IPS-18a (cell line): Measurements from ENCODE around the gene FAM83C.

ENCODE experiments used
- H3K27ac ChIP-seq: one replicate; pipeline ENCODE4 v1.5.1; 2013; ENCODE audit warnings: low read length
- H3K27me3 ChIP-seq: one replicate; pipeline ENCODE4 v1.6.1; 2013; ENCODE audit warnings: mild to moderate bottlenecking, low read length; ENCODE audit not compliant: control insufficient read depth, insufficient read depth
- H3K36me3 ChIP-seq: one replicate; pipeline ENCODE4 v1.6.1; 2013; ENCODE audit warnings: low read depth, low read length; ENCODE audit not compliant: control insufficient read depth
- H3K4me1 ChIP-seq: one replicate; pipeline ENCODE4 v1.6.1; 2013; ENCODE audit warnings: low read depth, low read length; ENCODE audit not compliant: control insufficient read depth
- H3K4me3 ChIP-seq: one replicate; pipeline ENCODE4 v1.5.1; 2013; ENCODE audit warnings: low read length
- H3K9ac ChIP-seq: one replicate; pipeline ENCODE4 v1.6.1; 2013; ENCODE audit warnings: mild to moderate bottlenecking, low read length, moderate library complexity
- H3K9me3 ChIP-seq: one replicate; pipeline ENCODE4 v1.6.1; 2013; ENCODE audit warnings: low read depth, low read length; ENCODE audit not compliant: control insufficient read depth

FAM83C gene

GRCh38 chr20:35252037-35252461, 40.2 kb downstream of the FAM83C start:
- no peaks in the 10 kb centered on the region for H3K9me3 ChIP-seq
- H3K36me3 ChIP-seq = no peaks in the 10 kb centered on the region
- peaks cover 6% of the 10 kb centered on the region for H3K4me1 ChIP-seq
- no peak overlapping the region for H3K9ac ChIP-seq
- H3K4me3 ChIP-seq = no peak overlapping the region
- no peak overlapping the region for H3K27ac ChIP-seq
- no peaks in the 10 kb centered on the region for H3K27me3 ChIP-seq

- H3K9me3 ChIP-seq = no peaks in the 10 kb centered on the region
Measured at GRCh38 chr20:35251613-35251940, 40.6 kb downstream of the FAM83C start.

GRCh38 chr20:35248641-35249475, 43.4 kb downstream of the FAM83C start:
- Histone ChIP-seq H3K9ac (no peak overlapping the region), H3K36me3 (no peaks in the 10 kb centered on the region), H3K27me3 (no peaks in the 10 kb centered on the region), H3K9me3 (no peaks in the 10 kb centered on the region), H3K4me3 (no peak overlapping the region), H3K4me1 (peaks cover 6% of the 10 kb centered on the region), H3K27ac (no peak overlapping the region)

More at GRCh38 chr20:35251613-35251940, 40.6 kb downstream of the FAM83C start:
- Histone ChIP-seq H3K36me3 (no peaks in the 10 kb centered on the region), H3K4me1 (peaks cover 6% of the 10 kb centered on the region), H3K4me3 (no peak overlapping the region), H3K27ac (no peak overlapping the region), H3K9ac (no peak overlapping the region), H3K27me3 (no peaks in the 10 kb centered on the region)

- H3K27me3 ChIP-seq = no peaks in the 10 kb centered on the region
- no peak overlapping the region for H3K9ac ChIP-seq
- no peak overlapping the region for H3K4me3 ChIP-seq
- H3K9me3 ChIP-seq = no peaks in the 10 kb centered on the region
- H3K27ac ChIP-seq = no peak overlapping the region
- no peaks in the 10 kb centered on the region for H3K36me3 ChIP-seq
- H3K4me1 ChIP-seq = peaks cover 6% of the 10 kb centered on the region
Measured at GRCh38 chr20:35246723-35247122, 45.5 kb downstream of the FAM83C start.

- Histone ChIP-seq H3K4me3 (no peak overlapping the region), H3K4me1 (no peaks in the 10 kb centered on the region), H3K36me3 (no peaks in the 10 kb centered on the region), H3K9ac (no peak overlapping the region), H3K9me3 (no peaks in the 10 kb centered on the region), H3K27ac (no peak overlapping the region), H3K27me3 (no peaks in the 10 kb centered on the region)
Measured at GRCh38 chr20:35243986-35244385, 48.2 kb downstream of the FAM83C start.

- Histone ChIP-seq H3K27ac (no peak overlapping the region), H3K9ac (no peak overlapping the region), H3K4me3 (no peak overlapping the region), H3K27me3 (no peaks in the 10 kb centered on the region), H3K36me3 (no peaks in the 10 kb centered on the region), H3K9me3 (no peaks in the 10 kb centered on the region), H3K4me1 (no peaks in the 10 kb centered on the region)
Measured at GRCh38 chr20:35243317-35243716, 48.9 kb downstream of the FAM83C start.

- Histone ChIP-seq H3K27ac (no peak overlapping the region), H3K9ac (no peak overlapping the region), H3K9me3 (no peaks in the 10 kb centered on the region), H3K27me3 (no peaks in the 10 kb centered on the region), H3K4me1 (no peaks in the 10 kb centered on the region), H3K36me3 (no peaks in the 10 kb centered on the region), H3K4me3 (no peak overlapping the region)
Measured at GRCh38 chr20:35240811-35241293, 51.4 kb downstream of the FAM83C start.

GRCh38 chr20:35240083-35240810, 52.0 kb downstream of the FAM83C start:
- no peak overlapping the region for H3K9ac ChIP-seq
- H3K4me1 ChIP-seq = no peaks in the 10 kb centered on the region
- no peak overlapping the region for H3K4me3 ChIP-seq
- H3K36me3 ChIP-seq = no peaks in the 10 kb centered on the region
- no peak overlapping the region for H3K27ac ChIP-seq
- no peaks in the 10 kb centered on the region for H3K27me3 ChIP-seq
- no peaks in the 10 kb centered on the region for H3K9me3 ChIP-seq

- Histone ChIP-seq H3K27ac (no peak overlapping the region), H3K9me3 (no peaks in the 10 kb centered on the region), H3K36me3 (no peaks in the 10 kb centered on the region), H3K9ac (no peak overlapping the region), H3K4me3 (no peak overlapping the region), H3K27me3 (no peaks in the 10 kb centered on the region), H3K4me1 (no peaks in the 10 kb centered on the region)
Measured at GRCh38 chr20:35238735-35239134, 53.5 kb downstream of the FAM83C start.

- Histone ChIP-seq H3K4me1 (no peaks in the 10 kb centered on the region), H3K36me3 (no peaks in the 10 kb centered on the region), H3K9ac (no peak overlapping the region), H3K27me3 (no peaks in the 10 kb centered on the region), H3K9me3 (no peaks in the 10 kb centered on the region), H3K4me3 (no peak overlapping the region), H3K27ac (no peak overlapping the region)
Measured at GRCh38 chr20:35238170-35238569, 54.1 kb downstream of the FAM83C start.

GRCh38 chr20:35237486-35237885, 54.7 kb downstream of the FAM83C start:
- no peaks in the 10 kb centered on the region for H3K9me3 ChIP-seq
- H3K9ac ChIP-seq = no peak overlapping the region
- H3K36me3 ChIP-seq = no peaks in the 10 kb centered on the region
- no peak overlapping the region for H3K27ac ChIP-seq
- H3K4me3 ChIP-seq = no peak overlapping the region
- no peaks in the 10 kb centered on the region for H3K27me3 ChIP-seq
- no peaks in the 10 kb centered on the region for H3K4me1 ChIP-seq
